HepG2 (cell line): Measurements from ENCODE around the gene DDC. TPM values are rescaled to one million over a fixed set of nuclear protein-coding genes. Genes with fewer than 3 reads are reported as not detected.

Source experiments
- CC2D1A ChIP-seq: sonication (generic); formaldehyde crosslinking; IDR thresholded peaks from 2 replicates; pipeline ENCODE4 v1.8.1; 2023; ENCODE audit warnings: mild to moderate bottlenecking, missing genetic modification reagents
- ETV5 ChIP-seq: IDR thresholded peaks from 2 replicates; pipeline ENCODE4 v1.6.1; 2018; ENCODE audit warnings: missing biosample characterization, missing genetic modification reagents, inconsistent platforms, borderline replicate concordance
- HDAC1 ChIP-seq: sonication (generic); formaldehyde crosslinking; IDR thresholded peaks from 2 replicates; pipeline ENCODE4 v1.5.1; 2020; ENCODE audit warnings: mild to moderate bottlenecking, missing genetic modification reagents
- KLF9 ChIP-seq: IDR thresholded peaks from 2 replicates; pipeline ENCODE4 v1.6.1; 2016; ENCODE audit warnings: low read depth
- NAIF1 ChIP-seq: sonication (generic); formaldehyde crosslinking; IDR thresholded peaks from 2 replicates; pipeline ENCODE4 v1.5.0; 2020; ENCODE audit warnings: mild to moderate bottlenecking, missing genetic modification reagents, borderline replicate concordance
- NCOA5 ChIP-seq: sonication (generic); formaldehyde crosslinking; IDR thresholded peaks from 2 replicates; pipeline ENCODE4 v1.4.0; 2020; ENCODE audit warnings: missing genetic modification reagents
- SALL1 ChIP-seq: sonication (generic); formaldehyde crosslinking; IDR thresholded peaks from 2 replicates; pipeline ENCODE4 v1.8.0; 2022; ENCODE audit warnings: mild to moderate bottlenecking, missing genetic modification reagents
- SP140L ChIP-seq: sonication (generic); formaldehyde crosslinking; IDR thresholded peaks from 2 replicates; pipeline ENCODE4 v1.4.0; 2020; ENCODE audit warnings: missing genetic modification reagents, borderline replicate concordance
- THAP11 ChIP-seq: IDR thresholded peaks from 2 replicates; pipeline ENCODE4 v1.6.1; 2016; ENCODE audit warnings: missing biosample characterization, missing genetic modification reagents
- ZNF501 ChIP-seq: sonication (generic); formaldehyde crosslinking; IDR thresholded peaks from 2 replicates; pipeline ENCODE4 v1.5.1; 2020; ENCODE audit warnings: mild to moderate bottlenecking, moderate library complexity, missing genetic modification reagents
- ZNF562 ChIP-seq: sonication (generic); formaldehyde crosslinking; IDR thresholded peaks from 2 replicates; pipeline ENCODE4 v1.8.0; 2022; ENCODE audit warnings: missing genetic modification reagents, borderline replicate concordance
- polyA plus RNA-seq, 8 experiments: library from polyadenylated mRNA; depleted of rRNA in 3 of 8; stranded (reverse) in 7 of 8; unstranded in 1 of 8; fragments of >200 nt; fragmentation: Illumina TruSeq in 4 of 8; extraction: Trizol in 4 of 8; gene quantifications; 2 replicates each; pipeline versions ENCODE4 v1.2.1 to v1.2.3, GENCODE V29; 2011 to 2016; ENCODE audit warnings: low read depth in 4 of 8, missing spikeins in 1 of 8, mixed read lengths in 1 of 8; ENCODE audit not compliant: insufficient read depth in 1 of 8
- total RNA-seq, 5 experiments: library from RNA; depleted of rRNA; stranded (reverse); fragments of >200 nt; fragmentation: Illumina TruSeq; extraction: Trizol; gene quantifications; 2 replicates each; pipeline ENCODE4 v1.2.3, GENCODE V29; 2016; ENCODE audit warnings: low read depth in 1 of 5
- TF ChIP-seq, protein P1 (sequence below): sonication (generic); formaldehyde crosslinking; conservative IDR thresholded peaks from 2 replicates; pipeline ENCODE4 v1.8.0; 2022; ENCODE audit warnings: low read depth, missing genetic modification reagents
- TF ChIP-seq, protein P2 (sequence below): IDR thresholded peaks from 2 replicates; pipeline ENCODE4 v1.6.1; 2016; ENCODE audit warnings: missing genetic modification reagents, missing compliant biosample characterization
- TF ChIP-seq, protein P3 (sequence below): sonication (generic); formaldehyde crosslinking; IDR thresholded peaks from 2 replicates; pipeline ENCODE4 v1.4.0; 2020; ENCODE audit warnings: mild to moderate bottlenecking, missing genetic modification reagents
- TF ChIP-seq, protein P4 (sequence below): IDR thresholded peaks from 2 replicates; pipeline ENCODE4 v1.6.1; 2018; ENCODE audit warnings: missing genetic modification reagents
- TF ChIP-seq, protein P5 (sequence below): sonication (generic); formaldehyde crosslinking; IDR thresholded peaks from 2 replicates; pipeline ENCODE4 v1.4.0; 2020; ENCODE audit warnings: missing genetic modification reagents
- TF ChIP-seq, protein P6 (sequence below): IDR thresholded peaks from 2 replicates; pipeline ENCODE4 v1.6.1; 2016; ENCODE audit warnings: low read depth, borderline replicate concordance
- TF ChIP-seq, protein P7 (sequence below): sonication (generic); formaldehyde crosslinking; IDR thresholded peaks from 2 replicates; pipeline ENCODE4 v1.5.1; 2020; ENCODE audit warnings: missing genetic modification reagents, mild to moderate bottlenecking, borderline replicate concordance
- TF ChIP-seq, protein P8 (sequence below): IDR thresholded peaks from 2 replicates; pipeline ENCODE4 v1.6.1; 2012; ENCODE audit warnings: inconsistent platforms

DDC gene
- total and polyA plus RNA-seq, 2 of the 13 experiments (the other 11 are each of a cell fraction or from before 2014, with no cell fraction given) = 11.7 to 93.3 TPM

DNA sequence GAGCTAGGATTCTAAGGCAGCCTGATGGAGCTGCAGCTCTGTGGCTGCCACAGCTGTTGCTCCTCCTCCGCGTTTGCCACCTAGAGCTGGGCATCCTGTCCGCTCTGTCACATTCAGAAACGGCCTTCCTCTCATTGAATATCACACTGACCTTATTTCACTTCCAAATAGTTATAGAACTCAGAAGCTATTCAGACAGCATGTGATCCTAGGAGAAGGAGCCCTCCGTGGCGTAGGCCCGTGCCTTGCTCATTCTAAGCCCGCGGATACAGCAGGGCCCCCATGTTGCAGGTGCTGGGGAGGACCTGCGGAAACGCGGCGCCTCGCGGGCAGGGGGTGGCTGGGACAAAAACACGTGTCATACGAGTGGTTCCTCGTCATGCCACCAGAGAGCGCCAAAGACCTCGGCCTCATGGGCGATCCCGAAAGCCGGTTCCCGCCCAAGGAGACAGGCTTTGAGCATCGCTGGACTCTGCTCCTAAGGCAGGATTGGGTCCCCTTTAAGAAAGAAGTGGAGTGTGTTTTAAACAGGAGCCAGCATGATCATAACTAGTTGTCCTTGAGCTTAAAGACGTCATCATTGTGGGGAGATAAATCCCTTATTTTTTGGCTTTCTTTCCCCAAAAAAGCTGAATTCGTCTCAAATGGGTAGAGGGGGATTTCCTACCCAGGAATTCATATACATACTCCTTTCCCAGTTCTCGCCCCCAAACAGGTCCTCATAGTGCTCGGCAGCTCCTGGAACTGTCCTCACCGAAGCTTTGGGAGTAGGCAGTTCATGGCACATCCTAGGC is 97.2 kb downstream of the DDC start (continued):
- TF ChIP-seq, protein P1, sequence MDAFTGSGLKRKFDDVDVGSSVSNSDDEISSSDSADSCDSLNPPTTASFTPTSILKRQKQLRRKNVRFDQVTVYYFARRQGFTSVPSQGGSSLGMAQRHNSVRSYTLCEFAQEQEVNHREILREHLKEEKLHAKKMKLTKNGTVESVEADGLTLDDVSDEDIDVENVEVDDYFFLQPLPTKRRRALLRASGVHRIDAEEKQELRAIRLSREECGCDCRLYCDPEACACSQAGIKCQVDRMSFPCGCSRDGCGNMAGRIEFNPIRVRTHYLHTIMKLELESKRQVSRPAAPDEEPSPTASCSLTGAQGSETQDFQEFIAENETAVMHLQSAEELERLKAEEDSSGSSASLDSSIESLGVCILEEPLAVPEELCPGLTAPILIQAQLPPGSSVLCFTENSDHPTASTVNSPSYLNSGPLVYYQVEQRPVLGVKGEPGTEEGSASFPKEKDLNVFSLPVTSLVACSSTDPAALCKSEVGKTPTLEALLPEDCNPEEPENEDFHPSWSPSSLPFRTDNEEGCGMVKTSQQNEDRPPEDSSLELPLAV (CRISPR knock-in tag) = no peak
- TF ChIP-seq ZNF562 (CRISPR knock-in tag) (no peak), SALL1 (peak; percentile 77), NAIF1 (CRISPR knock-in tag) (no peak), HDAC1 (CRISPR knock-in tag) (0 out of 2 replicates have a peak, but pooled peaks have one; percentile 28), THAP11 (CRISPR knock-in tag) (peak; percentile 42; the same call in 1 of the 2 replicates), ZNF501 (CRISPR knock-in tag) (0 out of 2 replicates have a peak, but pooled peaks have one; percentile 28), NCOA5 (CRISPR knock-in tag) (no peak), KLF9 (CRISPR knock-in tag) (no peak), SP140L (CRISPR knock-in tag) (no peak), ETV5 (no peak), CC2D1A (CRISPR knock-in tag) (0 out of 2 replicates have a peak, but pooled peaks have one; percentile 41)
- TF ChIP-seq, protein P2, sequence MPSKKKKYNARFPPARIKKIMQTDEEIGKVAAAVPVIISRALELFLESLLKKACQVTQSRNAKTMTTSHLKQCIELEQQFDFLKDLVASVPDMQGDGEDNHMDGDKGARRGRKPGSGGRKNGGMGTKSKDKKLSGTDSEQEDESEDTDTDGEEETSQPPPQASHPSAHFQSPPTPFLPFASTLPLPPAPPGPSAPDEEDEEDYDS = no peak
- TF ChIP-seq, protein P3, sequence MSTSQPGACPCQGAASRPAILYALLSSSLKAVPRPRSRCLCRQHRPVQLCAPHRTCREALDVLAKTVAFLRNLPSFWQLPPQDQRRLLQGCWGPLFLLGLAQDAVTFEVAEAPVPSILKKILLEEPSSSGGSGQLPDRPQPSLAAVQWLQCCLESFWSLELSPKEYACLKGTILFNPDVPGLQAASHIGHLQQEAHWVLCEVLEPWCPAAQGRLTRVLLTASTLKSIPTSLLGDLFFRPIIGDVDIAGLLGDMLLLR (CRISPR knock-in tag) = peak; percentile 22; the same call in 1 of the 2 replicates
- TF ChIP-seq, protein P4, sequence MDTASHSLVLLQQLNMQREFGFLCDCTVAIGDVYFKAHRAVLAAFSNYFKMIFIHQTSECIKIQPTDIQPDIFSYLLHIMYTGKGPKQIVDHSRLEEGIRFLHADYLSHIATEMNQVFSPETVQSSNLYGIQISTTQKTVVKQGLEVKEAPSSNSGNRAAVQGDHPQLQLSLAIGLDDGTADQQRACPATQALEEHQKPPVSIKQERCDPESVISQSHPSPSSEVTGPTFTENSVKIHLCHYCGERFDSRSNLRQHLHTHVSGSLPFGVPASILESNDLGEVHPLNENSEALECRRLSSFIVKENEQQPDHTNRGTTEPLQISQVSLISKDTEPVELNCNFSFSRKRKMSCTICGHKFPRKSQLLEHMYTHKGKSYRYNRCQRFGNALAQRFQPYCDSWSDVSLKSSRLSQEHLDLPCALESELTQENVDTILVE (CRISPR knock-in tag) = 0 out of 2 replicates have a peak, but pooled peaks have one; percentile 40
- TF ChIP-seq, protein P5, sequence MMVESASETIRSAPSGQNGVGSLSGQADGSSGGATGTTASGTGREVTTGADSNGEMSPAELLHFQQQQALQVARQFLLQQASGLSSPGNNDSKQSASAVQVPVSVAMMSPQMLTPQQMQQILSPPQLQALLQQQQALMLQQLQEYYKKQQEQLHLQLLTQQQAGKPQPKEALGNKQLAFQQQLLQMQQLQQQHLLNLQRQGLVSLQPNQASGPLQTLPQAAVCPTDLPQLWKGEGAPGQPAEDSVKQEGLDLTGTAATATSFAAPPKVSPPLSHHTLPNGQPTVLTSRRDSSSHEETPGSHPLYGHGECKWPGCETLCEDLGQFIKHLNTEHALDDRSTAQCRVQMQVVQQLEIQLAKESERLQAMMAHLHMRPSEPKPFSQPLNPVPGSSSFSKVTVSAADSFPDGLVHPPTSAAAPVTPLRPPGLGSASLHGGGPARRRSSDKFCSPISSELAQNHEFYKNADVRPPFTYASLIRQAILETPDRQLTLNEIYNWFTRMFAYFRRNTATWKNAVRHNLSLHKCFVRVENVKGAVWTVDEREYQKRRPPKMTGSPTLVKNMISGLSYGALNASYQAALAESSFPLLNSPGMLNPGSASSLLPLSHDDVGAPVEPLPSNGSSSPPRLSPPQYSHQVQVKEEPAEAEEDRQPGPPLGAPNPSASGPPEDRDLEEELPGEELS (CRISPR knock-in tag) = no peak
- TF ChIP-seq, protein P6, sequence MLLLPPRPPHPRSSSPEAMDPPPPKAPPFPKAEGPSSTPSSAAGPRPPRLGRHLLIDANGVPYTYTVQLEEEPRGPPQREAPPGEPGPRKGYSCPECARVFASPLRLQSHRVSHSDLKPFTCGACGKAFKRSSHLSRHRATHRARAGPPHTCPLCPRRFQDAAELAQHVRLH (CRISPR knock-in tag) = peak; percentile 52; the same call in 1 of the 2 replicates
- TF ChIP-seq, protein P7, sequence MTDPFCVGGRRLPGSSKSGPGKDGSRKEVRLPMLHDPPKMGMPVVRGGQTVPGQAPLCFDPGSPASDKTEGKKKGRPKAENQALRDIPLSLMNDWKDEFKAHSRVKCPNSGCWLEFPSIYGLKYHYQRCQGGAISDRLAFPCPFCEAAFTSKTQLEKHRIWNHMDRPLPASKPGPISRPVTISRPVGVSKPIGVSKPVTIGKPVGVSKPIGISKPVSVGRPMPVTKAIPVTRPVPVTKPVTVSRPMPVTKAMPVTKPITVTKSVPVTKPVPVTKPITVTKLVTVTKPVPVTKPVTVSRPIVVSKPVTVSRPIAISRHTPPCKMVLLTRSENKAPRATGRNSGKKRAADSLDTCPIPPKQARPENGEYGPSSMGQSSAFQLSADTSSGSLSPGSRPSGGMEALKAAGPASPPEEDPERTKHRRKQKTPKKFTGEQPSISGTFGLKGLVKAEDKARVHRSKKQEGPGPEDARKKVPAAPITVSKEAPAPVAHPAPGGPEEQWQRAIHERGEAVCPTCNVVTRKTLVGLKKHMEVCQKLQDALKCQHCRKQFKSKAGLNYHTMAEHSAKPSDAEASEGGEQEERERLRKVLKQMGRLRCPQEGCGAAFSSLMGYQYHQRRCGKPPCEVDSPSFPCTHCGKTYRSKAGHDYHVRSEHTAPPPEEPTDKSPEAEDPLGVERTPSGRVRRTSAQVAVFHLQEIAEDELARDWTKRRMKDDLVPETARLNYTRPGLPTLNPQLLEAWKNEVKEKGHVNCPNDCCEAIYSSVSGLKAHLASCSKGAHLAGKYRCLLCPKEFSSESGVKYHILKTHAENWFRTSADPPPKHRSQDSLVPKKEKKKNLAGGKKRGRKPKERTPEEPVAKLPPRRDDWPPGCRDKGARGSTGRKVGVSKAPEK (CRISPR knock-in tag) = no peak
- TF ChIP-seq, protein P8, sequence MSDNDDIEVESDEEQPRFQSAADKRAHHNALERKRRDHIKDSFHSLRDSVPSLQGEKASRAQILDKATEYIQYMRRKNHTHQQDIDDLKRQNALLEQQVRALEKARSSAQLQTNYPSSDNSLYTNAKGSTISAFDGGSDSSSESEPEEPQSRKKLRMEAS = peak; percentile 91
